CMK (cell line): ENCODE measurements around the gene MRPL58.

Experiments used
- DNase-seq: peaks from one replicate; pipeline ENCODE4 v3.0.0-alpha.2; 2010; ENCODE audit warnings: low read depth

The MRPL58 gene

DNA sequence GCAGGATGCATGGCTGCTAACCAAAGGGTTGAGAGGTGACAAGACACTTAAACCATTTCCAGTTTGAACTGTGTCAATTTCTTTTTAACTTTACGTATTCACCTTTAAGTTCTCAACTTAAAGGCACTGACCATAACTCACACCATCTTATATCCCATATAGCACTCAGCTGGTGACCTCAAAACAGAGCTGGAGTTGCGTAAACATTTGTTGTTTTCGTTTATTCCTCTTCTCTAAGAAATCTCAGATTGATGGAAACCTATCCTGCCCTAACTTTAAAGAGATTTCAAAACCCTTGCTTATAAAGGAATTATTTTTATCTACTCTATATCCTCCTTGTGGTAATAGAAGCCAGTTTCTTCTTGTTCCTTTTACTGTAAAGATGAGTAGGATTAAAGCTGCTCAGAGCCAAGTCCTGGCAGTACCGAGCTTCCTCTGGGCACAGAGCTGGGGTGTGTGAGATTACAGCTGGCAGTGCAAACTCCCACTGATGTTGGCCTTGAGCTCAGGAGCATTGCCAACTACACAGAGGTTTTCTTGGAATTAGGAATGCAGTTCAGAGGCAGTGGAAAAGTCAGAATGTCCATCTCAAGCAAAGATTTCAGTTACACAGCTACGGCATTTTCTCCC lies 35.9 kb downstream of the MRPL58 start:
- DNase-seq: no peak

DNA sequence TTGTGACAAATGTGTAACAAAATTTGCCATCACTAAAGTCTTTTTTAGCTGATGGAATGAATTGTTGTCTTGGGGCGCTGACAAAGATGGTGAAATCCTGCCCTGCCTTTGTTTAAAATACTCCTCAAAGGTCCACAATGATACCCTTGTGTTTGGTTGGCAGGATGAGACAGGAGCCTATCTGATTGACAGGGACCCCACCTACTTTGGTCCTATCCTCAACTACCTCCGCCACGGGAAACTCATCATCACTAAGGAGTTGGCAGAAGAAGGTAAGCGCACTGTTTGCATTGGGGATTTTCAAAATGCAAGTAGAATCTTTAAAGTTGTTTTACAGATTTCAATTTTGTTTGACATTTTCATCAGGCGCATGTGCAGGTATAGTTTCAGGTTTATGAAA lies 36.6 kb downstream of the MRPL58 start:
- no peak for DNase-seq

DNA sequence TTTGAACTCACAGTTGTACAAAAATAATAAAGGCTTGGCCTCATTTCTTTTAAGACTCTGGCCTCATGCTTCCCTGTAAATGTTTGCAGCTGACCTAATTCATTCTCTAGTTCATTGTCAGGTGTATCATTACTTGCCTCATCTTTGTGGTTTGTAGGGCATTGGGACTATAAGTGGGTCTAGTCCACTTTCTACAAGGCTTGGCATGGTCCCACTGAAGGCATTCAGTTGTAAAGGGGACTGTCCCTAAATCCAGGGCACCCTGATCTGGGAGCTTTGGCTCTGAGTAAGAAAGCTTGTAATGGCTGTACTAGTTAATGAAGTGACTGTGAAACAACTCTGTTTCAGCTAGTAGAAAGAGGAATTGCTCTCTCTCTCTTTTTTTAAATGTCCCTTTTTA lies 37.2 kb downstream of the MRPL58 start:
- no peak for DNase-seq

DNA sequence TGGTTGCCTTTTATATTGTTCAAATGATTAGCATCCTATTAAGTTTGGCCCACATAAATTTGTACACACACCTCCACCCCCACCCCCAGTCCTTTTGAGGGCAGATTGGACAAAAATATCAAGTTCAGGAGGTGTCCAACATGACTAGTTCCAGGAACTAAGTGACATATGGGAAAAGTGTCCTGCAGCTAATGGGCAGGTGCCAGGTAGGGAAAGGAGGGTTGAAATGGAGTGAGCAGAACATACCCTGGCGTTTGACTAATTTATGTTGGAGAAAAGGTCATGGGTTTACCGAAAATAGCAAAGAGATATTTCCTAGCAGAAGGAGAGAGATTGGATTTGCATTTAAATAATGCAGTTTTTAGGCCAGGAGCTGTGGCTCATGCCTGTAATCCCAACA lies 39.5 kb downstream of the MRPL58 start:
- DNase-seq: no peak

DNA sequence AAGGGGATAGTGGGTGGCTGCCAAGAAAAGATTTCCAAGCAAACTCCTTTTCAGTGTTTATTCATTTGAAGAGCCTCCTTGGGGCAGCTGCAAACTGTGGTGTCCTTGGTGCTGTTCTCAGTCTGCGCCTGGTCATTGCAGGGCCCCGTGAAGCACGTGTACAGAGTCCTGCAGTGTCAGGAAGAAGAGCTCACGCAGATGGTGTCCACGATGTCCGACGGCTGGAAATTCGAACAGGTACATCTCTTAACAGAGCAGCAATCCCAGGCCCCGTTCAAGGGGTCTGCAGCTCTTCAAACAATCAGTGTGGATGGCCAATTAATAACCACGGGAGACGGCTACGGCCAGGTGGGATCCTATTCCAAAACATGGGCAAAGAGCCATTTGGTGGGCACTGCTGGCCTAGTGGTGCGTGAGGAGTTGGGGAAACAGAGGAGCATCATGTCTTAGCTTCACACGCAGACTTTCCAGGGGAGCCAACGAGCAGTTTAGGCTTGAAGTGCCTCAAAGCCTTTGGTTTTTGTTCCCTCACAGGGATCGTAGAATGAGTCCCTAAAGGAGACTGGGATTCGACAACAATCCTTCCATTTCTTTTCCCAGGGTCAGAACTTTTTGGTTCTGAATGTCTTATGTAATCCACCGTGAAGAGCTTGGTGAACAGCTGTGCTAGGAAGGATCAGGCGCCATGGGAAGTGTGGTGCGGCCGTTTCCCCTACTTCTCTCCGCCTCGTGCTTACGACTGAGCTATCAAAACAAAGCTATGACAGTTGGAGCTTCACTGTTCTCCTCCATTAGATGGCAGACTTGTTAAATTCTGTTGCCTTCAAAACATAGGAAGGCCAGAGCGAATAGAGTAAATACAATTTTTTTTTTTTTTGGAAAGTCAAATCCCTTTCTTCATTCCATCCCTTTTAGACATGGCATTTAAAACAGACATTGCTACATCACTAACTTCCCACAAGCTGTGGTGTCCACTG lies 47.2 kb downstream of the MRPL58 start:
- no peak for DNase-seq

DNA sequence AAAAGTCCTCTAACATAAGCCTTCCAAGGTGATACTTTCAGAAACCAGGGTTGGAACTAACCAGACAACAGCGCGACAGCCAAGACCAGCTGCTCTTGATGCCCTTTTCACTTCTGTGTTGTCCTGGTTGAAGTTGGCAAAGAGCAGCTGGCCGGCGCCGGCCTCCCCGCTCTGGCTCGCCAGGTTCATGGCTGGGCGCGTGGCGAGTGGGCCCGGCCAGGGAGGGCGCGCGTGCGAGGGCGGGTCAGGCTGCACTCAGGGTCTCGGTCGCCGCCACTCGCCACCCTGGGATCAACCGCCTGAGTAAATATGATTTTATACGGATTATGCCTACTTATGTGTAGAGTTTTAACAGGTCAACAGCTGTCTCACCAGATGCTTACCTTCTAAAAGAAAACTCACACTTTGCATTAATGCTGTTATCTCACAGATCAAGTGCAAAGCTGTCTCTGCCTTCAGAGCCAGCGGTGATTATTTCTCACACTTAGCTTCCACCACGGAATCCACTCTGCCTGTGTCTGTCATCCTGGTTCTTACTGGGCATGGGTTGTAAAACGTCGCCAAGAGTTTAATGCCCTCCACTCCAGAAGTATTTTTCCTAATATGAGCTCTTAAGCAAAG lies 48.1 kb downstream of the MRPL58 start:
- no peak for DNase-seq

DNA sequence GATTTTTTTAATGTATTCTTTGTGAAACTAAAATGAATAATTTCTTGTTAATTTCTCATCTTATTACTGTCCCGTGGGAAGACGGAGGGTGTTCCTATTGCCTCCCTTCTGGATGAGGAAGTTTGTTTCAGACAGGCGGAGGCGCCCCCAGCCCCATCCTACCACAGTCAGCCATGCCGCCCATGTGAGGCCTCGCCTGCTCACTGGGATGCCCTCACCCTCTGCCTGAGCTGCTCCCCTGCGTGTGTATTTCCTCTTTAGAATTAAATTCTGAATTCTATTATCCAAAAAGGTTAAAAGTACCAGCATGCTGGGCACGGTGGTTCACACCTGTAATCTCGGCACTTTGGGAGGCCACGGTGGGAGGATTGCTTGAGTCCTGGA lies 48.6 kb downstream of the MRPL58 start:
- no peak for DNase-seq

DNA sequence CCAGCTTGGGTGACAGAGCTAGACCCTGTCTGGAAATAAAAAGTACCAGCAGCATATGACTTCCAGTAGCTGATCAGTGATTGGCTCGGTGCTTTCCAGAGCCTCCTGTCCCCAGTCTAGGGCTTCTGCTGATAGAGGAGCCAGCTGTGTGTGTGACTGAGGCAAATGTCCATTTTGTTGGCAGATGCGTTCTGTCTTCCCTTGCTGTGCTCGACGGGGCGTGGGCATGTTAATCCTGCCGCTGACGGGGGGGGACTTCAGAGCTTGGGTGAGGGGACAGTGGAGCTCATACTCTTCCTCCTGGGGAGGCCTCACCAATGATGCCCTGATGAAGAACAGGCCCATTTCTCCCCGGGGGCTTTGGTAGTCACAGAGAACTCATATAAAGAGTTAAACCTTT lies 49.1 kb downstream of the MRPL58 start:
- no peak for DNase-seq

DNA sequence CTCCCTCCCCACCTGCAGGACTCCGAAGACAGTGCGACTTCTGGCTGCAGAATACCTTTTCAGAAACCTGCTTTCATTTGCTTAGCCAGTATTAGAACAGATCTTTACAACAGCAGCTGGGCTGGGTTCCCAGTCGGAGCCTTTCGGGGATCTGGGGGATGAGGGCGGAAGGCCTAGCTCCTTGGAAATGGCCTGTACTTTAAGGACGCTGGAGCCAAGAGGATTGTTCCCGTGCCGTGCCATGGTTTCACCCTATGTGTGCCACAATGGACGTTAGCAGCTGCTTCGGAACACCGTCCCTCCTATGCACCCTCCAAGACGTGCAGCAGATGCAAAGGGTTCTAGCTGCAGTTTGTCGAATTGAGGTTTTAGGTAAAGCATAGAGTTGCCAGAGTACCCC lies 50.7 kb downstream of the MRPL58 start:
- DNase-seq: no peak

DNA sequence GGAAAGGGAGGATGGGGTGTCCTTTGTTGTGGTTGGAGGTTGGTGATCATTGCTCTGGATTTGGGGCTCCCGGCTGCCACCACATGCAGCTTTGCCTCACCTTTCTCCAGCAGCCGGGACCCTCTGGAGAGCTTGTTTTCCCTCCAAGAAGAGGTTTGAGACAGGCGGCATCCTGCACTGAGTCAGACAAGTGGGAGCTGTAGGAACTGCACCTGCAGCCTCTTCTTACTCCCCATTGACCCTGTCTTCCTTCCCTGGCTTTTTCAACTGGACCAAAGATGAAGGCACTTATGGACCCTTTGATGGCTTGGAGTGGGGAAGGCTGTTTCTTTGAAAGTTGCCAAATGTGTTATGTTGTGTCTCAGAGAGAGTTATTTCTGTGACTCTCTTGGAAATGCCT lies 51.2 kb downstream of the MRPL58 start:
- DNase-seq: no peak

DNA sequence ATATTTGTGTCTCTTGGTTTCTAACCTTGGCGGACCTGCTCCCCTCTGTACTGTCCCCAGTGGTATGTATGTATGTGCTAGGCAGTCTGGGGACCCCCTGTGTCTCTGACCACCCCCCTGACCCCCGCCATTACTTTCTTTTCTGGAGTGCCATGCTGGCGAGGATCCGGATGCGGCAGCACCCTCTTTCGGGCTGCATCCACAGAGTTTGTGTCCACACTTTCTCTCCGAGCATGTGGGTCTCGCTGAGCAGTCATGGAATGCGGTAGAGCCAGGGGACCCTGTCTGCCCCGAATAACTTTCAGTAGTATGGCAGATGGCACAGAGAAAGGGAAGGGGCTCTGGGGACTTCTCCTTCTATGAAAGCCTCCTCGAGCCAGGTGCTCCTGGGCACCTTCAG lies 51.6 kb downstream of the MRPL58 start:
- DNase-seq: no peak

DNA sequence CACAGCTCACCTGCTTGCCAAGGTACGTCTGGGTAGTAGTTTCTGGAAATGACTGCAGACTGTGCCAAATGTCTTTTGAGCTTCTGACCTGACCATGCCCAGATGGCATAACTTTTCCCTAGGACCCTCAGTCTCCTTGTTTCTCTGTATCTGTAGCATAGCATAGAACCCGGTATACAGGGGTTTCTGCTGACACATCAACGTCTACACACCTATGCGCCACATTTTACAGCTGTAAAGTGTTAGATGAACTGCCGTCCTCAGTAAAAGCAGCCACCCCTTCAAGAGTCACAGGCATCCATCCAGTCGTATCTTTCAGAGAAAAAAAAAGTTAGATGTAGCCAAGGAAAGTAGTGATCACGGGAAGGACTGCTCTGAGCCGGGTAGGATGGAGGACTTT lies 52.0 kb downstream of the MRPL58 start:
- DNase-seq: no peak

DNA sequence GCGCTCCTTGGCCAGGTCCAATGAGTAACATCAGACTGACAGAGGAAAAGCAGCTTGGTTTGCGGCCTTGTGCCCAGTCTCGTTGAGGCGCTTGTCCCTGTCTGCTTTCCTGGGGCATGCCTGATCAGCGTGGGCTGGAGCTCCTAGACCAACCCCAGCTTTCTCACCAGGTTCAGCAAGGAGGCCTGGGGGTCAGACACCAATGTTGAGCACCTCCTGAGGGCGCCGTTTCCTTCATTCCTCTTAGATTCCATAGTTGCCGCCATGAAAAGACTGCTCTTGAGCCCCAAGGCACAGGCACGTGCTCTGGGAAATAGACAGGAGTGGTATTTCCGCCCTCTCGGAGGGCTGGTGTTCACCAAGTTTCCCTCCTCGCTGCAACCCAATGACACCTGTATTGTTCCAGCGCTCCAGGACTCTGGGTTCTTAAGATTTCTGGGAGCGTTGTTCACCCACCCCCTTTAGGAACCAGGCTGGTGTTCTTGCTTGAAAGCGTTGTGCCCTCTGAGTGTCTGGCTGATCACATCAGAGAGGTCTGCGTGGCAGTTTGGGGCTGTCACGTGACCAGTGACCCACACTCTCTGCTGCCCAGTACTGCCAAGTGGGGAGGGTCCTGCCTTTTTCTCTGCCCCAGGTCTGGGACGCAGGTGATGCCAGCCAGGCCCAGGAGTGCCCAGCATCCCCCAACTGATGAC lies 52.5 kb downstream of the MRPL58 start:
- DNase-seq: no peak

DNA sequence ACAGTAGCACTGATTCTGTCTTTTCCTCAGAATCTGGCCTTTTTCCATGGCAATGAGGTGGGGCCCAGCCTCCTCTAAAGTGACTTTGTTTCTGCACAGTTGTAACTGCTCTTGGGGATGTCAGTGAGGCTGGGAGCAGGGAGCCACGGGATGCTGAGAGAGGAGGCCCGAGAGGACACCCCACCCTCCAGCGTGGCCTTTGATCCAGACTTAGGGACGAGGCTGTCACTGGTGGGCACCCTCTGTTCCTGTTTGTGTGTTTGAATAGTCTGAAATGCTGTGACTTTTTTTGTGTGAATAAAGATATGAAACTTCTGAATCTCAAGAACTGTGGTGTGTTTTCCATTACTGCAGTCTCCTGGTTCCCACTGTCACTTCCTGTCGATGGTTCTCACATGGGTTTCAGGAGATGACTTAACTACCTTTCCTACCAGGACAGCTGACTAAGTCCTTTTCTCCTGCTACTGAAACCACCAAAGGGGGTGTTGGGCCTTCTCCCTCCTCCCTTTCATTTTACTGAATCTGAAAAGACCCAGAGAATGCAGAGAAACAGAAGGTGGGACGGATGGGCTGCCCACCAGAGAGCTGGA lies 53.2 kb downstream of the MRPL58 start:
- no peak for DNase-seq

DNA sequence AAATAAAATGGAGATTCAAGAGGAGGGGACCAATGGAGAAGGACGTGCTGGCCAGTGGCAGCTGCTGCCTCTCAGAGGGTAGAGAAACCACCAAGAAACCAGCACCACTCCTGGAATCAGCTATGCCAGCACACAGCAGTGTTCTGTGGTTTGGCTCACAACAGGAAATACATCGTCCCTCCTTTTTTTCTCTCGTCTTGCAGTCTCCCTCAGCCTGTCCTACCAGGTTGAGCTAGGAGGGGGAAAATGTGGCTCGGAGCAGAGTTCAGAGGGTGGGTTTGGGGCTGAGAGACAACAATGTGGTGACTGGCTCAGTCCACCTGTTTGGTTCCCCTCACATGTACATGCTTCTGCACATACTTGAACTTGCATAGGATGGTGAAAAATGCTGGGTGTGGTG lies 55.4 kb downstream of the MRPL58 start:
- DNase-seq: no peak

DNA sequence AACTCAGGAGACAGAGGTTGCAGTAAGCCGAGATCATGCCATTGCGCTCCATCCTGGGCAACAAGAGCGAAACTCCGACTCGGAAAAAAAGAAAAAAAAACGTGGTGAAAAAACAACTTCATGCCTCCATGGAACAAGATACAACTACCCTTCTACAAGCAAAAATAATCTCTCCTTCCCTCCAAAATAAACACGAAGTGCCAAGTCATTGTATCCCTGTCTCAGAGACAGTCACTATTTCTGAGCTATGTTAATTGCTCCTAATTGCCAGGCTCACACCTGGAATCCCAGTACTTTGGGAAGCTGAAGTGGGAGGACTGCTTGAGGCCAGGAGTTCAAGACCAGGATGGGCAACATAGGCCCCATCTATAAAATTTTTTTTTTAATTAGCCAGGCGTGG lies 56.3 kb downstream of the MRPL58 start:
- no peak for DNase-seq

DNA sequence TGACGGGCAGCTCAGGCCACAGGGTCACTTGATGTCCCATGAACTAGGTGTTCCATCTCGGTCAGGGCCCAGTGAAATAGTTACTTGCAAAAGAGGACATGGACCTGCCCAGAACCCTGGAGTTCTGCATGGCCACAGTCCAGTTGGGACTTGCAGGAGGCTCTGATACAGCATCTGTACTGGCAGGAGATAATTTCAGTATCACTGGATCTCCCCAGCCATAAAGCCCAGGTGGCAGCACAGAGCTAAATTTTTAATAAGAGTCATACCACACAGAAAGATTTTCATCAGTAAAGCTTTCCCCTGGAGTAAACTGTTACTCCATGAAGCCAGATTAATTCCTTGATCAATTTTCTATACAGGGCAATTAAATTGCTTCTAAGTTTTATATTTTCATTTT lies 57.3 kb downstream of the MRPL58 start:
- DNase-seq: no peak
